GM19193 (cell line): ENCODE measurements around the gene VTN.

ENCODE experiments used
- POLR2A ChIP-seq: IDR thresholded peaks from 4 replicates; pipeline ENCODE4 v1.6.1; 2011; ENCODE audit not compliant: insufficient read depth, insufficient read length; ENCODE audit errors: extremely low read depth

VTN gene

GRCh38 chr17:28366605-28367004, 3.5 kb downstream of the VTN start:
- no peak for TF ChIP-seq POLR2A

GRCh38 chr17:28365487-28365886, 4.6 kb downstream of the VTN start:
- TF ChIP-seq POLR2A: no peak

- TF ChIP-seq POLR2A: no peak
These were observed 5.3 kb downstream of the VTN start, which contains the start of gene SEBOX for GRCh38 chr17:28364665-28365363. Gene SEBOX, minus strand, starts transcription at chr17:28365199. Its CDS starts 48 bp downstream, at chr17:28365151.

- no peak for TF ChIP-seq POLR2A
These were observed 6.1 kb downstream of the VTN start for GRCh38 chr17:28363776-28364650.

GRCh38 chr17:28363186-28363585, 6.9 kb downstream of the VTN start:
- TF ChIP-seq POLR2A: no peak

GRCh38 chr17:28357901-28358197, 12.3 kb downstream of the VTN start:
- TF ChIP-seq POLR2A: no peak

GRCh38 chr17:28357061-28357900, 12.8 kb downstream of the VTN start, which contains the start of gene POLDIP2:
Gene POLDIP2, minus strand, starts transcription at chr17:28357527. Its CDS starts 79 bp downstream, at chr17:28357448.
- peak; percentile 96 for TF ChIP-seq POLR2A

- no peak for TF ChIP-seq POLR2A
These were observed 19.8 kb downstream of the VTN start for GRCh38 chr17:28350271-28350670.

GRCh38 chr17:28348979-28349378, 21.1 kb downstream of the VTN start:
- no peak for TF ChIP-seq POLR2A

- no peak for TF ChIP-seq POLR2A
These were observed 22.7 kb downstream of the VTN start for GRCh38 chr17:28347261-28347891.

GRCh38 chr17:28346746-28347246, 23.3 kb downstream of the VTN start:
- no peak for TF ChIP-seq POLR2A

GRCh38 chr17:28346199-28346580, 23.9 kb downstream of the VTN start:
- no peak for TF ChIP-seq POLR2A

GRCh38 chr17:28345419-28346198, 24.5 kb downstream of the VTN start:
- TF ChIP-seq POLR2A: peak; percentile 13

- TF ChIP-seq POLR2A: no peak
These were observed 25.6 kb downstream of the VTN start for GRCh38 chr17:28344435-28344901.

- TF ChIP-seq POLR2A: no peak
These were observed 26.1 kb downstream of the VTN start for GRCh38 chr17:28344011-28344410.
